Erythroblast (primary cell): ENCODE measurements around the gene NKIRAS2.
"Not testable (repeated sequence)": the region's sequence is repeated elsewhere in the genome, so short reads cannot be mapped to it uniquely, and the experiment has no call there.

Experiments used
- DNase-seq, 2 experiments: peaks; one replicate each; lab custom pipeline; 2025; lab: John Stamatoyannopoulos, UW
- GATA1 ChIP-seq: IDR thresholded peaks from 2 replicates; pipeline ENCODE4 v1.6.1; 2011; ENCODE audit warnings: low read depth, mild to moderate bottlenecking, control low read depth, low read length, moderate library complexity
- POLR2A ChIP-seq: IDR thresholded peaks from 2 replicates; pipeline ENCODE4 v1.6.1; 2011; ENCODE audit warnings: mild to moderate bottlenecking, low read length

Gene NKIRAS2

GRCh38 chr17:41984454-41984853 is 35.4 kb upstream of the NKIRAS2 start:
- TF ChIP-seq GATA1, result no peak
- no peak for TF ChIP-seq POLR2A
- DNase-seq, result no peak

- DNase-seq, result no peak
- TF ChIP-seq GATA1, result no peak
- no peak for TF ChIP-seq POLR2A
Measured at GRCh38 chr17:41985919-41986318, 34.0 kb upstream of the NKIRAS2 start.

- TF ChIP-seq GATA1 (no peak), POLR2A (no peak)
- no peak for DNase-seq
Measured at GRCh38 chr17:41986634-41987033, 33.3 kb upstream of the NKIRAS2 start.

GRCh38 chr17:41987642-41988041 is 32.2 kb upstream of the NKIRAS2 start:
- DNase-seq, result no peak

GRCh38 chr17:41988418-41988817 is 31.5 kb upstream of the NKIRAS2 start:
- DNase-seq, result no peak
- TF ChIP-seq POLR2A (no peak), GATA1 (no peak)

More at GRCh38 chr17:41987642-41988041, 32.2 kb upstream of the NKIRAS2 start:
- no peak for TF ChIP-seq POLR2A
- TF ChIP-seq GATA1, result no peak

GRCh38 chr17:41989702-41990419 is 30.0 kb upstream of the NKIRAS2 start:
- TF ChIP-seq GATA1 (no peak), POLR2A (no peak)
- DNase-seq, result no peak

- DNase-seq, result no peak
- TF ChIP-seq GATA1, result no peak
- no peak for TF ChIP-seq POLR2A
Measured at GRCh38 chr17:41992576-41992975, 27.3 kb upstream of the NKIRAS2 start.

GRCh38 chr17:41996855-41997164 is 23.1 kb upstream of the NKIRAS2 start:
- DNase-seq, result no peak
- TF ChIP-seq POLR2A (no peak), GATA1 (no peak)

GRCh38 chr17:41998497-41998896 is 21.4 kb upstream of the NKIRAS2 start:
- no peak for DNase-seq
- TF ChIP-seq GATA1 (no peak), POLR2A (no peak)

- no peak for TF ChIP-seq POLR2A
- TF ChIP-seq GATA1, result no peak
- DNase-seq, result no peak
Measured at GRCh38 chr17:42000413-42001133, 19.3 kb upstream of the NKIRAS2 start.

- no peak for DNase-seq
- no peak for TF ChIP-seq GATA1
Measured at GRCh38 chr17:42001729-42002128, 18.2 kb upstream of the NKIRAS2 start.

GRCh38 chr17:42002175-42002791 is 17.6 kb upstream of the NKIRAS2 start:
- no peak for TF ChIP-seq POLR2A
- no peak for TF ChIP-seq GATA1
- DNase-seq, result no peak

- no peak for DNase-seq
- TF ChIP-seq GATA1 (no peak), POLR2A (no peak)
Measured at GRCh38 chr17:42002792-42003301, 17.0 kb upstream of the NKIRAS2 start.

GRCh38 chr17:42005166-42005565 is 14.7 kb upstream of the NKIRAS2 start:
- TF ChIP-seq POLR2A (no peak), GATA1 (no peak)
- no peak for DNase-seq

GRCh38 chr17:42009170-42009569 is 10.7 kb upstream of the NKIRAS2 start:
- DNase-seq, result peak; percentile 20 to 23
- TF ChIP-seq GATA1 (no peak), POLR2A (no peak)

- DNase-seq, result not testable (repeated sequence)
Measured at GRCh38 chr17:42010266-42010680, 9.6 kb upstream of the NKIRAS2 start.
